ENCODE measurements around the gene ADAMTS7.
"Not testable (repeated sequence)": the region's sequence is repeated elsewhere in the genome, so short reads cannot be mapped to it uniquely, and the experiment has no call there.

The ADAMTS7 gene

DNA sequence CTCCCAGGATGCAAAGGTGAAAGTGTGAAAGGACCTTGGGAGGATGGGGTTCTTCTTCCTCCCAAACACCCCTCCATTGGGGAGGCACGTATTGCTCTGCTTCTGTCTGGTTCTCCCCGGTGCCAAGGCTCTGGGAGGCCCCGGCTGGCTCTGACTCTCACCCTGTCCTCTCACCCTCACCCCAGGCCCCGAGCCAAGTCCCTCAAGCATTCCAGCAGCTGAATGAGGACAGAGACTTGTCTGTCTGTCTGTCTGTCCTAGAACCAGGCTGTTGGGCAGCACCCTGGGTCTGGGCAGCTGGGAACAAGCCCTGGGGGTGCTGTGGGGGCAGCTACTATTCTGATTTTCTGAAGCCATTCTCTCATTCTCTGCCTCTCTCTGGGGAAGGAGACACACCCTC is 29.9 kb downstream of the ADAMTS7 start:
- DNase-seq = not testable (repeated sequence)

GRCh38 chr15:78779975-78780374 is 31.3 kb downstream of the ADAMTS7 start:
- not testable (repeated sequence) for DNase-seq

DNA sequence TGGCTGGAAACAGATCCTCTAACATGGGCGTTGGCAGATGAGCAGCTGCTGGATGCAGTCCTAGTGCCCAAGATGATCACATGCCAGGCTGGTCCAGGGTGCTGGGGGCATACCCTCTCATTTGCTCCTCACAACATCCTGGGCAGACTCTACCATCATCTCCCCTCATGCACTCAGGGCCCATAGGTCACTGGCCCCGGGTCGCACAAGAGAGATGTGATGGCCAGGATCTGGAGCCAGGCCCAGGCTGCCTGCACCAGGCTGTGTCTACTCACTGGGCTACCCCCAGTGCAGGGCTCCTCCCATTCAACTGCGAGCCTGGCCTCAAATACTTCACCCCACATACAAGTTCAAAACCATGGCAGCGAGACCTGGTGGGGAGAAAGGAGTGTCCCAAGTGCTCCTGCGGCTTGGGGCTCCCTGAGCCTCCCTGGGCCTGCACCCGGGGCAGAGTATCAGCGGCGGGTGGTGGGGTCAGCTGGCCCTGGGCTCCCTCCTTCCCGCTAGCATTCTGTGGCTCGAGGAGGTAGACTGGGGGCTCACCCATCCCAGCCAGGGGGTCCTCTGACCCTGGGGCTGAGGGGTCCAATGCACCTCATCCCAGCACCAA is 32.0 kb downstream of the ADAMTS7 start:
- DNase-seq = not testable (repeated sequence)

GRCh38 chr15:78778422-78778821 is 32.8 kb downstream of the ADAMTS7 start:
- DNase-seq = no peak

DNA sequence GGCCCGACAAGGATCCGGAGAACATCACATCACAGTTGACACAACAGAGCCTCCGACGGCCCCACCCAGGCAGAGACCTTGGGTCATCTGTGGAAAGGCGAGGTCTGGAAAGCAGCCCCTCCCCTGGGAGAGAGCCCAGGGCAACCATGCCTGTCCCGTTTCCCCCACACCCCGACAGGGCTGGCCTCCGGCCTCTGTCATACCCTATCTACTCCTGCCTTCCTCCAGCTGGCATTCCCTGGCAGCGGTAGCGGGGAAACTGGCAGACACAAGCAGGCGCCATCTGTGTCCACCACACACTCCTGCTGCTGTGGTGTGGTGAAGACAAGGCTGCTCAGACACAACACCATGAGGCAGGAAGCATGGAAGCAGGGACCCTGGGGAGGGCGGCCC is 33.3 kb downstream of the ADAMTS7 start:
- not testable (repeated sequence) for DNase-seq

- DNase-seq = not testable (repeated sequence)
Measured at GRCh38 chr15:78777290-78777952, 33.8 kb downstream of the ADAMTS7 start.

- DNase-seq = not testable (repeated sequence)
Measured at GRCh38 chr15:78776046-78776925, 35.0 kb downstream of the ADAMTS7 start.

- no peak for DNase-seq
Measured at GRCh38 chr15:78775472-78775871, 35.8 kb downstream of the ADAMTS7 start.

DNA sequence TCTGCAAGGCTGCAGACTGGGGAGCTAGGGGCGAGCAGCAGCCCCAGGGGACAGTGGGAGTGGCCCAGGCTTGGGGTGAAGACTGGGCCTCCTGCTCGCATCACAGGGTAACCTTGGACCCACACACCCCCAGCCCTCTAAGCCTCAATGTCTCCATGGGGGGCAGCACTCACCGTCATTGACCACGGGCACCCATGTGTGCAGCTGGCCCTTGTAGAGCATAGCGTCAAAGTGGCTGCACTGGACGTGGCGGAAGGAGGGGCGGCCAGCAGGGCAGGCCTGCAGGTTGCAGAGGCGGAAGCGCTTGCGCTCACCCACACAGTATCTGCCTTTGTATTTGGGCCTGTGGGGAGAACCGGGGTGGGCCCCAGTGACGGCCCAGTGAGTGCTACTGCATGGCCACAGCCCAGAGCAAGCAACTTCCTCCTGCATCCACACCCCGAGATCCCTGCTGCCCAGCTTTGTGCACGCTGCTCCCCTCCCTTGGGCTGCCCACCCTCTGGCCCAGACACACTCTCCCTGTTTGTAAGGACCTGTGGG is 36.7 kb downstream of the ADAMTS7 start:
- not testable (repeated sequence) for DNase-seq

DNA sequence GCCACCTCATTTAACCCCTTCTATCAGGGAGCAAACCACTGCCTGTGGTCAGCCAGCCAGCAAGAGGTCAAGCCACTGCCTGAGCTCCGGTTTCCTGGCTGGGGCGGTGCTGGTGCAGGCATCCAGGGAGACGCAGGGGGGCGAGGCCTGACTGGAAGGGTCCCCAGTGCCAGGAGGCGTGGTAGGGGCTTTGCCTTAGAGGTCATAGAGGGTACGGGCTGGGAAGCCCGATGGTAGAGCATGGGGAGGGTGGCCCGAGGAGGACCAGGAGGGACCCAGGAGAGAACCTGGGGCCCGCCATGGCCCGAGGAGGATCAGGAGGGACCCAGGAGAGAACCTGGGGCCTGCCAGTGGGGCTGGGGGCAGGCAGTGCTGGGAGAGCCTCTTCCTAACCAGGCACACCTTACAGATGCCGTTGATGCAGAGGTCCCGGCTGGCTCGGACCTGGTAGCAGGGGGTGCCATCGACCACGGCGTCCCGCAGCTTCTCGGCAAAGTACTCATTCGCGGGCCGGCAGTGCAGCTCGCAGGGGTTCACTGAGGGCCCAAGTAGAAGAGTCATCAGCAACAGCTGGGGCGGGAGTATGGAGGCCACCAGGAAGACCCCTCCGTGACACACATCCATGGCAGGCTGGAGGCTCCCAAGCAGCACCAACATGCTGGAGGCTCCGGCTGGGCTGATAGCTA is 37.4 kb downstream of the ADAMTS7 start:
- DNase-seq = not testable (repeated sequence)

DNA sequence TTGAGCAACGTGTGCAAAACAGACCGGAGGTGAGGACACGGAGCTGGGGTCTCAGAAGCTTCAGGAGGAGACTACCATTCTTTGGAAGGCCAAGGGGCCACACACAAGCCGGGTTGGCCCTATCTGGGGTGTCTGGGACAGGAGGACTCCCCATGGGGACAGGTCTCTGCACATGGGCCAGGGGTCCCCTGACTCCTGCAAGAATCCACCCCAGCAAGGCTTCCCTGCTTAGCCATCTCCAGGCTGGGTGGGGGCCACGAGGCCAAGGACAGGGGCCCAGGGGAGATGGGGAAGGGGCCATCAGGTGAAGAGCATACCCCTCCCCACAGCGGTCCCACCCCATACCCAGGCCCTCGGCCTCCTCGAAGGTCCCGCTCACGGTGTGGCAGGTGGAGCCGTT is 38.5 kb downstream of the ADAMTS7 start:
- DNase-seq = no peak

DNA sequence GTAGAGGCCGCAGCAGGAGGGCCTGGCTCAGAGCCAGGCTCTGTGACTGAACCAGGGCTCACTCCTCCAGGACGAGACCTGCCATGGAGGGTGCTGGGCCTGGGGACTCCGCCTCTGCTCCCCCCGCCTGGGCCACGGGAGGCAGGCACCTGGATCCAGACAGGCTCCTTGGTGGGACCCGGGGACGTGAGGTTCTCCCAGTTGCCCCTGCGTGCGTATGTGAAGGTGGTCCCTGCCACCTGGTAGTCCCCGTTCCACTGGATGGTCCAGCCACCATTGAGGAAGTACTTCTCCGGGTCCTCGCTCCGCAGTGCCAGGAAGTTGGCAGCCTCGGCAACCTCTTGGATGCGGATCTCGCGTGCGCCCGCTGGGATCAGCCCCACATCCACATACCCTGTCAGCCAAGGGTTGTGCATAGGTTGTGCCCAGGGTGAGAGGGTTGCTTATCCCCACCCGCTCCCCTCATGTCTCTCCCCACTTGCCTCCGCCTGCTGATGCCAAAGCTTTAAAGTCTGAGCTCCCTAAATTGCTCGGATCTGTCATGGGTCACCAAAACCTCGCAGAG is 39.7 kb downstream of the ADAMTS7 start:
- DNase-seq = not testable (repeated sequence)

DNA sequence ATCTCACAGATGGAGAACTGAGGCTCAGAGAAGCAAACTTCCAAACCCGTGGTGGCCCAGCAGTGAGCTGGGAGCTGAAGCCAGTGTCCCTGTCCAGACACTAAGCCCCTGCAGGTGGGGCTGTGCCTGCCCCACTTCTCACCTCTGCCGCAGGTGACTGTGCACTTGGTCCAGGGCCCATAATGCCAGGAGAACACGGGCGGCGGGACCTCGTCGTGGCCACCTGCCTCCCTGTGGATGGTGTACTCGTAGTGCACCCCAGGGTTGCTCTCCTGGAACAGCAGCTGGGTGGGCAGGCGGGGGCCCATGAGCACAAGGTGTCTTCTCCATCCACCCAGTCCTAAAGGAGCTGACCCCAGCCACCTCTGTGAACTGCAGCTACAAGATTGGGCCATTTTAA is 40.2 kb downstream of the ADAMTS7 start:
- DNase-seq = not testable (repeated sequence)

DNA sequence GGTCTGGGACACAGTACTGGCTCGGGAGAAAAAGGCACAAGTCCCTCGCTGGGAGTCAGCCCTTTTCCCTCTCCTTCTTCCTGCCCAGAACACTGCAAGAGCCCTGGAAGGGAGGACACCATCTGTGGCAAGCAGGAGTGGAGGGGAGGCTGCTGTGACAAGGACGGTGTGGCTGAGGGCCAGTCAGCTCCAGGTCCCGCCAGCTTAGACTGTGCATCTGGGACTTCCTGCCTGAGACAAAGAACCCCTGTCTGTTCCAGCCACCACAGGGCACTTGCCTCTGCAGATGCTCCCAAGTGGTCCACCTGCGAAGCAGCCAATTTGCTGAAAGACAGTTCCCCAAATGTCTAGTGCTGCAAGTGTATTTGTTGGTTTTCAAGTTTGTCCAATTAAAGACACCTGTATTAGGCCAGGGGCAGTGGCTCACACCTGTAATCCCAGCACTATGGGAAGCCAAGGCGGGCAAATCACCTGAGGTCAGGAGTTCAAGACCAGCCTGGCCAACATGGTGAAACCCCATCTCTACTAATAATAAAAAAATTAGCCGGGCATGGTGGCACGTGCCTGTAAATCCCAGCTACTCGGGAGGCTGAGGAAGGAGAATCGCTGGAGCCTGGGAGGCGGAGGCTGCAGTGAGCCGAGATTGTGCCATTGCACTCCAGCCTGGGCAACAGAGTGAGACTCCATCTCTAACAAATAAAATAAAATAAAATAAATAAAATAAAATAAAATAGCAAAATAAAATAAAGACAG is 41.6 kb downstream of the ADAMTS7 start:
- DNase-seq = not testable (repeated sequence)

GRCh38 chr15:78768531-78769408 is 42.5 kb downstream of the ADAMTS7 start:
- DNase-seq = no peak

DNA sequence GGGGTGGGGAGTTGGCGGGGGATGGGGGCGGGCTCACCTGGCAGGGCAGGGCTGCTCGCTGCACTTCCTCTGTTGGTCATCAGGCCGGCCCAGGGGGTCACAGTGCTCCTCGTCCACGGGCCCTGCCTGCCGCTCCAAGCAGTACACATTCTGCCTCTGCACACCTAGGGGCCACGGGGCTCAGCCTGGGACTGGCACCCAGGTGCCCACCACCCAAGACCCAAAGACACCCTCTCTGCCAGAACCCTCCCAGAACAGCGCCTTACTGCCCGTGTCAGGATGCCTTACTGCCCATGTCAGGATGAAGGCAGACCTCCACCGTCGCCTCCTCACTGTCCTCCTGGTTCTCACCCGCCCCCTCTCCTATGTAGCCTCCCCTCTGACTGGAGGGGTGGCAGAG is 43.2 kb downstream of the ADAMTS7 start:
- no peak for DNase-seq

DNA sequence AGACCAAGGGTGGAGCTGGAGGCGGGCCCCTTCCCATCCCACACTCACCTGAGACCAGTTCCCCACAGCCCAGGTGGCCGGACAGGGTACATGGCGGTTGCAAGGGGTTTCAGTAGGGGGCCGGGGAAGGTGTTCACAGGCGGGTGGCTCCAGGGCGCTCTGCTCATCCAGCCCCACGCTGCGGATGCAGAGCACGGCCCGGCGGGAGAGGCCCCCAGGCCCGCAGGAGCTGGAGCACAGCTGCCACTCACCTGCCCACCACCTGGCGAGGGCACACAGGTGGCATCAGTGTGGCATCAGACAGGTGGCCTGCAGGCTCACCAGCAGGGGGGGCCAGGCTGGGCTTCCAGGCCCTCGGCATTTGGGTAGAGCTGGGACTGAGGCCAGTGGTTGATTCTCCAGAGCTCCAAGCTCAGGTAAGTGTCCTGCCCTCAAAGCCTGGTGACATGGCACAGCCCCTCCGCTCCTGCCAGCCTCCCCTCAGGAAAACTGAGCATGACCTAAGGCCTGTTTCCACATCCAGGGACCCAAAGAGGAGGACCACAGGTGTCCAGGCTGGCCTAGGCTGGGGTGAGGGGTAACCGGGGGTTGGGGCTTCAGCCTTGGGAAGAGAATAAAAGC is 43.8 kb downstream of the ADAMTS7 start:
- DNase-seq = no peak

- DNase-seq = not testable (repeated sequence)
Measured at GRCh38 chr15:78766641-78767071, 44.6 kb downstream of the ADAMTS7 start.

GRCh38 chr15:78766041-78766440 is 45.2 kb downstream of the ADAMTS7 start:
- DNase-seq = no peak
